Adrenal gland (tissue), 12 donors: ENCODE results near the gene KIAA0040. TPM values are rescaled to one million over a fixed set of nuclear protein-coding genes. Genes with fewer than 3 reads are reported as not detected.

Experiments
- DNase-seq, 7 donors: peaks; one replicate each; pipeline ENCODE4 v3.0.0-alpha.2; 2019 to 2020
- H3K27ac ChIP-seq, 5 donors: fragments of 200-600 bp; sonication (generic) in 4 of 5; 1 replicate in 3 of 5; 2 replicates in 2 of 5; pipeline versions ENCODE4 v1.5.1 to v1.8.0; 2016 to 2020; ENCODE audit warnings: mild to moderate bottlenecking in 1 of 5
- H3K27me3 ChIP-seq: fragments of 200-600 bp; 2 replicates; pipeline ENCODE4 v1.8.0; 2021
- H3K36me3 ChIP-seq, 2 donors: fragments of 200-600 bp; replicated peaks in 1 of 2; 1 replicate in 1 of 2; 2 replicates in 1 of 2; pipeline versions ENCODE4 v1.5.1 to v1.8.0; 2018 to 2022
- H3K4me1 ChIP-seq, 2 donors: fragments of 200-600 bp; replicated peaks in 1 of 2; 1 replicate in 1 of 2; 2 replicates in 1 of 2; pipeline versions ENCODE4 v1.5.1 to v1.8.0; 2018 to 2021
- H3K4me3 ChIP-seq, 4 donors: fragments of 200-600 bp; sonication (generic) in 3 of 4; one replicate each; pipeline ENCODE4 v1.5.1; 2016 to 2018
- H3K9me3 ChIP-seq, 3 donors: fragments of 200-600 bp; sonication (generic) in 1 of 3; replicated peaks in 1 of 3; 1 replicate in 2 of 3; 2 replicates in 1 of 3; pipeline versions ENCODE4 v1.5.1 to v1.8.0; 2016 to 2021
- POLR2A ChIP-seq, 2 donors: fragments of 450-650 bp; IDR thresholded peaks; one replicate each; pipeline ENCODE4 v1.6.1; 2017; ENCODE audit warnings: antibody characterized with exemption in 2 of 2, mild to moderate bottlenecking in 2 of 2, moderate library complexity in 1 of 2
- WGBS, 4 donors: extraction: QIAGEN DNeasy Blood & Tissue Kit in 2 of 4; methylation state at CpG; one replicate each; pipeline versions ENCODE4 v1.1.5 to v1.1.7; 2013 to 2017; 5-methylcytosine and 5-hydroxymethylcytosine counted together
- intact Hi-C, 2 donors: fragments of 100-400 bp; cut with DNase I; formaldehyde crosslinking; loops; one replicate each; pipeline versions ENCODE4 v1.14.1 to v1.15.0; 2022 to 2023
- polyA plus RNA-seq, 3 donors: library from polyadenylated mRNA; stranded (reverse); fragments of 200-250 nt in 2 of 3; fragments of 350-450 nt in 1 of 3; fragmentation: Illumina TruSeq in 1 of 3; extraction: RNeasy Lipid Tissue Mini Kit (QIAGEN cat#74804) in 1 of 3; gene quantifications; one replicate each; pipeline ENCODE4 v1.2.3, GENCODE V29; 2013 to 2014
- total RNA-seq, 9 donors: library from RNA; depleted of rRNA in 4 of 9; stranded (reverse); fragments of >200 nt in 4 of 9; fragments of 120-200 nt in 1 of 9; fragmentation: NEBNext Ultra II Directional in 1 of 9; extraction: Animal tissue kit (Norgen Biotek cat#: 25700) in 1 of 9; gene quantifications; one replicate each; pipeline versions ENCODE4 v1.1.0 to v1.2.4, GENCODE V29; 2013 to 2023
- TF ChIP-seq, protein P1 (sequence below), 6 experiments: fragments of 450-650 bp in 4 of 6; fragments of 200-600 bp in 2 of 6; sonication (generic) in 1 of 6; IDR thresholded peaks; 1 replicate in 5 of 6; 2 replicates in 1 of 6; pipeline versions ENCODE4 v1.5.1 to v1.8.0; 2016 to 2021; ENCODE audit warnings: antibody characterized with exemption in 6 of 6, mild to moderate bottlenecking in 2 of 6, moderate library complexity in 1 of 6
- donor health status: healthy with polysubstance abuse.
- donor health status: Bipolar disorder and iron deficiency.
- donor health status: DM: yes; HTN: yes; CAD: no.
- donor health status: DM: no; HTN: no; CAD: no.
- donor health status: DM: no; HTN: no; CAD: no.
- donor health status: DM: yes; HTN: yes; CAD: no.

KIAA0040 gene
- total and polyA plus RNA-seq, 12 donors, result 1.8 to 54.3 (median 12.3) TPM

DNA sequence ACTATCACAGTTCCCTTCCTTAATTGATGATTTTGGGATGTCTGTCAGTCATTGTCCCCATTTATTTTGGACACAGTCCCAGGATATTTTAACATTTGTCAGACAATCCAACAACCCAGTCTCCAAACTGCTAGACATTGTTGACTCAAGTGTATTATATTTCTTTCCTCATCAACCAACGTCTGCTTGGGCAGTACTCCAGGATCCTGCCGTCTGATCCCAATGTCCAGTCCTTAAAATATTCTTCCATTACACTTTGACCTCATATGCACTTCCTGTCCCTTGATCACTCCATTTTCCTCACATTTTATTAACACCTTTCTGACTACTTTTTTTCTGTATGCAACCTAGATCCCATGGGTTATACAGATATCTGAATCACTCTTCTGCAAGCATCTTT, 39.8 kb upstream of the KIAA0040 start:
- peak in 1 of 7 donors; percentile 19 for DNase-seq
- no peaks in the 10 kb centered on the region for H3K4me1 ChIP-seq
- H3K36me3 ChIP-seq, result no peaks in the 10 kb centered on the region
- WGBS, 4 donors, result 40 to 52% (median 46%) methylated on average over 2 of the region's 2 CpGs
- H3K9me3 ChIP-seq, result no peaks in the 10 kb centered on the region
- intact Hi-C loops, result no loop called here
- no peak overlapping the region for H3K4me3 ChIP-seq
- H3K27ac ChIP-seq, result no peak overlapping the region
- no peaks in the 10 kb centered on the region for H3K27me3 ChIP-seq
- TF ChIP-seq, protein P1, sequence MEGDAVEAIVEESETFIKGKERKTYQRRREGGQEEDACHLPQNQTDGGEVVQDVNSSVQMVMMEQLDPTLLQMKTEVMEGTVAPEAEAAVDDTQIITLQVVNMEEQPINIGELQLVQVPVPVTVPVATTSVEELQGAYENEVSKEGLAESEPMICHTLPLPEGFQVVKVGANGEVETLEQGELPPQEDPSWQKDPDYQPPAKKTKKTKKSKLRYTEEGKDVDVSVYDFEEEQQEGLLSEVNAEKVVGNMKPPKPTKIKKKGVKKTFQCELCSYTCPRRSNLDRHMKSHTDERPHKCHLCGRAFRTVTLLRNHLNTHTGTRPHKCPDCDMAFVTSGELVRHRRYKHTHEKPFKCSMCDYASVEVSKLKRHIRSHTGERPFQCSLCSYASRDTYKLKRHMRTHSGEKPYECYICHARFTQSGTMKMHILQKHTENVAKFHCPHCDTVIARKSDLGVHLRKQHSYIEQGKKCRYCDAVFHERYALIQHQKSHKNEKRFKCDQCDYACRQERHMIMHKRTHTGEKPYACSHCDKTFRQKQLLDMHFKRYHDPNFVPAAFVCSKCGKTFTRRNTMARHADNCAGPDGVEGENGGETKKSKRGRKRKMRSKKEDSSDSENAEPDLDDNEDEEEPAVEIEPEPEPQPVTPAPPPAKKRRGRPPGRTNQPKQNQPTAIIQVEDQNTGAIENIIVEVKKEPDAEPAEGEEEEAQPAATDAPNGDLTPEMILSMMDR (IDR thresholded peaks at IDR 0.05), result no peak
- no peak for TF ChIP-seq POLR2A (IDR thresholded peaks at IDR 0.05)

DNA sequence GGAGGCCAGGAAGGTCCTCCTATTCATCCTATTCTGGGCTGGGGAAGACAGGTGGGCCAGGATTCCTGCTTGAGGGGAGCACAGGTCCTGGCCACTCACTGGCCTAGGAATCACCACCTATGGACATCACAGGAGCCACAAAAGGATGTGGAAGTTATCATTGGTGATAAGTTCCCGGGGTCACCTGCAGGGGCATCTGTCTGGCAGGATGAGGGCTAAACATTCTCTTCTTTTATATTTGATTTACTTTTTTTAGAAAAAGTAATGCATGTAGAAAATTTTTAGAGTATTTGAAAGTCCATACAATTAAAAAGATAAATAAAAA, 33.2 kb upstream of the KIAA0040 start:
- no peaks in the 10 kb centered on the region for H3K9me3 ChIP-seq
- no peak for TF ChIP-seq POLR2A (IDR thresholded peaks at IDR 0.05)
- TF ChIP-seq, protein P1 (IDR thresholded peaks at IDR 0.05), result no peak
- WGBS, 4 donors, result 0 to 24% (median 0%) methylated on average over 1 of the region's 1 CpG
- no peak overlapping the region for H3K27ac ChIP-seq
- intact Hi-C loops, result no loop called here
- DNase-seq, result no peak
- H3K27me3 ChIP-seq, result no peaks in the 10 kb centered on the region
- H3K36me3 ChIP-seq, result no peaks in the 10 kb centered on the region
- no peaks in the 10 kb centered on the region for H3K4me1 ChIP-seq
- no peak overlapping the region for H3K4me3 ChIP-seq

DNA sequence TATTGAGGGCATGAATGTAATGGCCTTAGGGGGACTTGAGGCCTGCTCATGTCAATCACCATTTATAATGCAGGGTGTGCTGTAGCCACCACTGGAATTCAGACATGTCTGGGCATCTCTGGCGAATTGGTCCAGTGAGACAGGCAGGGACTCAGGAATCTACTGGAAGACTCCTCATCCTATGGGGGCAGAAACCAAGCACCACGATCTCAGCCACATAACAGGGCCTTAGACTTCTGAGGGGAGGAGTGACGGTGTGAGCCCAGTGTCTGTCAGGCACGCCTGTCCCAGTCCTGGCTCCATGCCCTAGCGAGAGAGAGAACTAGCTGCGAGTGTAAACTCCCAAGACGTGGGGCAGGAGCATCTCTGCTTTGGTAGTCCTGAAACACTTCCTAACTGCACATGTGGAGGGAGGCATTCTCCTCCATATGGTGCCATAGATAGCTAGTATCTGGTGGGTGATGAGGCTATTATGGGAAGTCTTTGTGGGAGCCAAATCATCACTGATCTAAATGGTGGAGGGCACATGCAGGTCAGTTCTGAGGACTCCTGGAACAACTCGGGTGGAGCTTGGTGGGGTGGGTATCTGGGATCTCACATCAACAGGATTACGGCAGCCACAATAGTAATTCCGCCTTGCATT, 29.8 kb upstream of the KIAA0040 start:
- WGBS, 4 donors, result 77 to 90% (median 81%) methylated on average over 10 of the region's 10 CpGs
- no peak overlapping the region for H3K27ac ChIP-seq

DNA sequence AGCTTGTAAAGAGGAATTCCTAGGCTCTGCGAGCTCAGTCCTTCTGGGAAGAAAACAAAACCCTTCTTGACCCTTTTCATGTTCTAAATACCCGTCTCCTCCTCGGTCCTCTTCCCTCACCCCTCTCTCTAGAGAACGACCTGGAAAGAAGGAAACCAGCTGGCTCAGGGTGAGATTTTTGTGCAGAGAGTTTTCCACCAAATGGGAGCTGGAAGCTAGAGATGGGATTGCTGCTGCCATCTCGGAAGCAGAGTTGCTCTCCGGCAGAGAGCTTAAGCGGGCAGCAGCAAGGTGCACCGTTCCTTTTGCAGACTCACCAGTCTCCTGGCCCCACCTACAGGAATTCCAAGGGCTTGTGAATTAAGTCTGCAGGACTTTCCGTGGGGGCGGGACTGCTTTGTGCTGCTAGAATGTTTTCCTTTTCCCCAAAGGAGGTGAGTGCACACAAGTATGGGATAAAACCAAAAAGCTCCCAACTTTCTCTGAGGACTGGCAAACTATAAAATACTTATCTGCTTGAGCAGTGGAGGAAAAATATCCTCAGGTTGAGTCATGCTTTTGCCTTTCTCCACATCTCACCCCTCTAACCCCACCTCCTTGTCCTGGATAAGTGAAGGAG, 29.1 kb upstream of the KIAA0040 start:
- Histone ChIP-seq H3K27me3 (no peaks in the 10 kb centered on the region), H3K9me3 (no peaks in the 10 kb centered on the region), H3K27ac (peak overlapping the region in 1 of 5 donors; percentile 58), H3K4me1 (no peaks in the 10 kb centered on the region), H3K36me3 (no peaks in the 10 kb centered on the region), H3K4me3 (no peak overlapping the region)
- 50 to 59% (median 56%) methylated on average over 10 of the region's 10 CpGs for WGBS, 4 donors
- TF ChIP-seq, protein P1 (IDR thresholded peaks at IDR 0.05), result no peak
- no peak for TF ChIP-seq POLR2A (IDR thresholded peaks at IDR 0.05)
- intact Hi-C loops, result no loop called here
- peak in 2 of 7 donors; percentile 12 to 23 for DNase-seq

More for the DNA sequence above, 29.8 kb upstream of the KIAA0040 start:
- no peaks in the 10 kb centered on the region for H3K9me3 ChIP-seq
- no peaks in the 10 kb centered on the region for H3K4me1 ChIP-seq
- H3K27me3 ChIP-seq, result no peaks in the 10 kb centered on the region
- H3K36me3 ChIP-seq, result no peaks in the 10 kb centered on the region
- DNase-seq, result no peak
- no peak for TF ChIP-seq POLR2A (IDR thresholded peaks at IDR 0.05)
- TF ChIP-seq, protein P1 (IDR thresholded peaks at IDR 0.05), result no peak
- intact Hi-C loops, result no loop called here
- H3K4me3 ChIP-seq, result no peak overlapping the region
